K562 (cell line): ENCODE results near the gene MAGEB10. TPM values are rescaled to one million over a fixed set of nuclear protein-coding genes. Genes with fewer than 3 reads are reported as not detected.
"Not testable (repeated sequence)": the region's sequence is repeated elsewhere in the genome, so short reads cannot be mapped to it uniquely, and the experiment has no call there.

Source experiments
- ATAC-seq: fragments of 200-7000 bp; cut with Tn5 transposase; 3 replicates; pipeline ENCODE4 v1.9.1; 2020; ENCODE audit warnings: moderate library complexity
- BruUV-seq: library from RNA; stranded (reverse); fragments of 400-500 nt; replicated peaks from 2 replicates; lab custom pipeline; 2021; lab: Mats Ljungman, UMichigan
- CTCF ChIA-PET: fragments of 300-600 bp; formaldehyde crosslinking; extraction: SDS; loops from one replicate; lab custom pipeline; 2021; ENCODE audit warnings: low intra/inter-chr PET ratio; lab: Yijun Ruan, JAX
- POLR2A ChIA-PET: fragments of 300-600, 350-650 bp; sonication (Branson Sonifier 250); formaldehyde crosslinking; extraction: SDS; loops from one replicate; lab custom pipeline; 2021; ENCODE audit warnings: antibody characterized with exemption, inconsistent platforms; lab: Yijun Ruan, JAX
- DNase-seq, 4 experiments: peaks; one replicate each; pipeline versions ENCODE4 v3.0.0 to v3.0.0-alpha.2; 2011 to 2018; ENCODE audit warnings: low spot score in 3 of 4, mixed read lengths in 3 of 4; ENCODE audit errors: extremely low read depth in 1 of 4
- FAIRE-seq: peaks from 2 replicates; lab custom pipeline; 2011; peaks lifted over from hg19 to GRCh38; lab: Jason Lieb, UNC
- H2AFZ ChIP-seq: 2 replicates; pipeline ENCODE4 v1.6.0; 2011; ENCODE audit warnings: low read depth, low read length, control low read depth, inconsistent platforms
- H3K27ac ChIP-seq: fragments of 200-600 bp; 3 replicates; pipeline ENCODE4 v1.8.0; 2011; ENCODE audit warnings: low read depth, mild to moderate bottlenecking, control low read depth, inconsistent platforms, low read length, moderate library complexity, mixed read lengths; ENCODE audit errors: extremely low read depth
- H3K27me3 ChIP-seq, 2 experiments: fragments of 300-600 bp in 1 of 2; 2 replicates in 1 of 2; 3 replicates in 1 of 2; pipeline versions ENCODE4 v1.6.0 to v1.8.0; 2011; ENCODE audit warnings: inconsistent platforms in 2 of 2, low read length in 2 of 2, mild to moderate bottlenecking in 1 of 2, mixed read lengths in 1 of 2, moderate library complexity in 1 of 2; ENCODE audit not compliant: control insufficient read depth in 2 of 2, insufficient read depth in 2 of 2
- H3K36me3 ChIP-seq: fragments of 300-600 bp; 3 replicates; pipeline ENCODE4 v1.8.0; 2011; ENCODE audit warnings: mild to moderate bottlenecking, low read length, inconsistent platforms; ENCODE audit not compliant: control insufficient read depth, insufficient read depth
- H3K4me1 ChIP-seq, 2 experiments: fragments of 200-600 bp in 1 of 2; replicated peaks in 1 of 2; 2 replicates in 1 of 2; 3 replicates in 1 of 2; pipeline versions ENCODE4 v1.5.1 to v1.8.0; 2011; ENCODE audit warnings: inconsistent platforms in 2 of 2, low read length in 2 of 2, mild to moderate bottlenecking in 1 of 2, mixed read lengths in 1 of 2, moderate library complexity in 1 of 2; ENCODE audit not compliant: control insufficient read depth in 2 of 2, insufficient read depth in 2 of 2
- H3K4me2 ChIP-seq: 2 replicates; pipeline ENCODE4 v1.6.1; 2011; ENCODE audit warnings: low read length, control low read depth, inconsistent platforms, mixed read lengths; ENCODE audit not compliant: insufficient read depth
- H3K4me3 ChIP-seq: fragments of 200-600 bp; sonication (generic), shearing (Covaris generic); 2 replicates; pipeline ENCODE4 v1.5.1; 2016; ENCODE audit warnings: control low read depth, inconsistent platforms
- H3K79me2 ChIP-seq: fragments of 200-600 bp; 3 replicates; pipeline ENCODE4 v1.8.0; 2011; ENCODE audit warnings: low read length, inconsistent platforms; ENCODE audit not compliant: control insufficient read depth, insufficient read depth
- H3K9ac ChIP-seq, 2 experiments: 2 replicates each; pipeline versions ENCODE4 v1.6.0 to v1.6.1; 2011; ENCODE audit warnings: low read depth in 2 of 2, low read length in 2 of 2, control low read depth in 1 of 2, inconsistent platforms in 1 of 2, mild to moderate bottlenecking in 1 of 2, mixed read lengths in 1 of 2; ENCODE audit not compliant: insufficient read depth in 1 of 2
- H3K9me1 ChIP-seq: one replicate; pipeline ENCODE4 v1.6.0; 2011; ENCODE audit warnings: inconsistent platforms, mild to moderate bottlenecking, low read length, moderate library complexity; ENCODE audit not compliant: control insufficient read depth, insufficient read depth
- H3K9me3 ChIP-seq: replicated peaks from 2 replicates; pipeline ENCODE4 v1.5.1; 2011; ENCODE audit warnings: low read depth, low read length, inconsistent platforms; ENCODE audit not compliant: control insufficient read depth, insufficient read depth
- H4K20me1 ChIP-seq: replicated peaks from 2 replicates; pipeline ENCODE4 v1.6.1; 2011; ENCODE audit warnings: low read length, inconsistent platforms, mixed read lengths; ENCODE audit not compliant: control insufficient read depth, insufficient read depth
- ATF3 ChIP-seq, 2 experiments: fragments of 450-650 bp in 1 of 2; sonication (generic) in 1 of 2; formaldehyde crosslinking in 1 of 2; IDR thresholded peaks in 1 of 2; conservative IDR thresholded peaks in 1 of 2; 2 replicates each; pipeline versions ENCODE4 v1.6.1 to v1.8.1; 2016 to 2023; ENCODE audit warnings: mild to moderate bottlenecking in 2 of 2, moderate library complexity in 2 of 2, inconsistent platforms in 1 of 2, missing genetic modification reagents in 1 of 2
- GABPA ChIP-seq: fragments of 200-800 bp; sonication (Bioruptor generic); conservative IDR thresholded peaks from 2 replicates; pipeline ENCODE4 v1.6.1; 2016; ENCODE audit warnings: low read depth, missing genetic modification characterization, missing compliant biosample characterization
- WGBS: fragments of 100-300 bp; shearing (Covaris generic); methylation state at CpG from one replicate; pipeline ENCODE4 v1.1.6; 2016; ENCODE audit warnings: low coverage, mixed read lengths; ENCODE audit not compliant: insufficient coverage; ENCODE audit errors: missing lambda C conversion rate; 5-methylcytosine and 5-hydroxymethylcytosine counted together
- in situ Hi-C: fragments of 300-500 bp; cut with MboI; formaldehyde crosslinking; loops from 4 replicates; pipeline ENCODE4 v1.15.0; 2018; ENCODE audit warnings: inconsistent platforms, mixed read lengths
- intact Hi-C: fragments of 100-400 bp; cut with micrococcal nuclease; formaldehyde crosslinking; loops from 2 replicates; pipeline ENCODE4 v1.14.2; 2022
- polyA plus RNA-seq, 8 experiments: library from polyadenylated mRNA; depleted of rRNA in 4 of 8; stranded (reverse) in 5 of 8; unstranded in 3 of 8; fragments of >200 nt; fragmentation: Nextera tagmentation in 2 of 8; fragmentation: Illumina TruSeq in 1 of 8; extraction: Ambion mirVana in 2 of 8; extraction: Trizol in 1 of 8; gene quantifications; 2 replicates each; pipeline versions ENCODE4 v1.2.1 to v1.2.3, GENCODE V29; 2011 to 2014; ENCODE audit warnings: inconsistent platforms in 1 of 8, missing spikeins in 1 of 8
- total RNA-seq, 7 experiments: library from RNA; depleted of rRNA in 6 of 7; stranded (reverse); fragments of >200 nt in 6 of 7; fragmentation: Illumina TruSeq in 2 of 7; extraction: Trizol in 2 of 7; gene quantifications; 2 replicates each; pipeline versions ENCODE4 v1.2.1 to v1.2.3, GENCODE V29; 2011 to 2021; ENCODE audit warnings: low replicate concordance in 1 of 7

Gene MAGEB10
- total and polyA plus RNA-seq, 9 of the 15 experiments (the other 6 are each of a cell fraction or from before 2014, with no cell fraction given): 0.07 to 0.76 (median 0.42) TPM

GRCh38 chrX:27808226-27808625, 436 bp downstream of the MAGEB10 start:
- H3K27me3 ChIP-seq: no peaks in the 10 kb centered on the region
- H3K4me2 ChIP-seq: no peak overlapping the region
- peak; percentile 41; the same call in 1 of the 2 replicates for TF ChIP-seq GABPA (tag)
- no peak for TF ChIP-seq ATF3 (IDR thresholded peaks at IDR 0.05)
- no peak for TF ChIP-seq ATF3 (CRISPR knock-in tag; conservative IDR thresholded peaks at IDR 0.05)
- TF ChIP-seq, all 486 proteins: peak for 1
- H2AFZ ChIP-seq: no peak overlapping the region
- H3K27ac ChIP-seq: no peak overlapping the region
- H3K36me3 ChIP-seq: no peaks in the 10 kb centered on the region
- no peak overlapping the region for H3K9ac ChIP-seq
- H3K79me2 ChIP-seq: no peaks in the 10 kb centered on the region
- no peak for ATAC-seq
- WGBS: 2% methylated on average over 10 of the region's 14 CpGs
- intact Hi-C loops (no loop called here), in situ Hi-C loops (no loop called here)
- POLR2A ChIA-PET: no interaction called here
- H3K4me3 ChIP-seq: no peak overlapping the region
- no TSS peak for BruUV-seq
- no peaks in the 10 kb centered on the region for H3K9me3 ChIP-seq
- CTCF ChIA-PET: no interaction called here
- no peaks in the 10 kb centered on the region for H4K20me1 ChIP-seq
- no peak for DNase-seq
- no peak for FAIRE-seq
- H3K4me1 ChIP-seq: no peaks in the 10 kb centered on the region
- H3K9me1 ChIP-seq: no peaks in the 10 kb centered on the region

GRCh38 chrX:27808991-27809859, 1.4 kb downstream of the MAGEB10 start:
- WGBS: 0% methylated on average over 2 of the region's 50 CpGs
- H3K9ac ChIP-seq, H3K27ac ChIP-seq, ATAC-seq, FAIRE-seq, H3K9me1 ChIP-seq, BruUV-seq, H3K4me2 ChIP-seq, POLR2A ChIA-PET, DNase-seq, H3K27me3 ChIP-seq, H2AFZ ChIP-seq, H3K4me3 ChIP-seq, H4K20me1 ChIP-seq, H3K79me2 ChIP-seq, CTCF ChIA-PET, H3K9me3 ChIP-seq, in situ Hi-C loops, H3K36me3 ChIP-seq, H3K4me1 ChIP-seq, intact Hi-C loops: not testable (repeated sequence)
